SK-N-DZ (cell line): ENCODE data around the gene NLGN1.
A peak's percentile ranks its signal among the peaks of the same experiment; 100 is the strongest.

Experiments
- DNase-seq: peaks from one replicate; pipeline ENCODE4 v3.0.0-alpha.2; 2015; ENCODE audit warnings: low spot score

NLGN1 gene

GRCh38 chr3:174270841-174271240 is 873.3 kb downstream of the NLGN1 start:
- DNase-seq: no peak

GRCh38 chr3:174275336-174275735 is 877.8 kb downstream of the NLGN1 start:
- no peak for DNase-seq

GRCh38 chr3:174276826-174277225 is 879.3 kb downstream of the NLGN1 start:
- no peak for DNase-seq

GRCh38 chr3:174278094-174278493 is 880.5 kb downstream of the NLGN1 start:
- DNase-seq: no peak

GRCh38 chr3:174280186-174280585 is 882.6 kb downstream of the NLGN1 start:
- DNase-seq: no peak

GRCh38 chr3:174285242-174285864 is 887.8 kb downstream of the NLGN1 start:
- DNase-seq: peak; percentile 20

- DNase-seq: no peak
Observed at GRCh38 chr3:174287705-174288104, 890.2 kb downstream of the NLGN1 start.

- DNase-seq: no peak
Observed at GRCh38 chr3:174294616-174295015, 897.1 kb downstream of the NLGN1 start.

GRCh38 chr3:174295306-174296092 is 898.0 kb downstream of the NLGN1 start:
- no peak for DNase-seq

- DNase-seq: no peak
Observed at GRCh38 chr3:174302746-174303315, 905.3 kb downstream of the NLGN1 start.

- no peak for DNase-seq
Observed at GRCh38 chr3:174303907-174304560, 906.5 kb downstream of the NLGN1 start.

- no peak for DNase-seq
Observed at GRCh38 chr3:174308736-174309135, 911.2 kb downstream of the NLGN1 start.

GRCh38 chr3:174310475-174310983 is 913.0 kb downstream of the NLGN1 start:
- no peak for DNase-seq

- no peak for DNase-seq
Observed at GRCh38 chr3:174315225-174315624, 917.7 kb downstream of the NLGN1 start.

GRCh38 chr3:174317005-174317404 is 919.5 kb downstream of the NLGN1 start:
- DNase-seq: no peak

- no peak for DNase-seq
Observed at GRCh38 chr3:174318181-174318580, 920.6 kb downstream of the NLGN1 start.

GRCh38 chr3:174321548-174321947 is 924.0 kb downstream of the NLGN1 start:
- DNase-seq: no peak

GRCh38 chr3:174322789-174323188 is 925.2 kb downstream of the NLGN1 start:
- no peak for DNase-seq

- no peak for DNase-seq
Observed at GRCh38 chr3:174325171-174325570, 927.6 kb downstream of the NLGN1 start.

GRCh38 chr3:174325834-174326700 is 928.5 kb downstream of the NLGN1 start:
- no peak for DNase-seq

GRCh38 chr3:174329321-174329720 is 931.8 kb downstream of the NLGN1 start:
- no peak for DNase-seq
